OCI-LY3 (cell line): ENCODE measurements around the gene LRRC31.

Experiments
- EZH2phosphoT487 ChIP-seq: fragments of 200-600 bp; shearing (Covaris generic); IDR thresholded peaks from 2 replicates; pipeline ENCODE4 v1.6.1; 2018; ENCODE audit warnings: antibody characterized with exemption, mixed run types, low read depth
- TF ChIP-seq, protein P1 (sequence below): fragments of 200-600, 300-600 bp; sonication (generic); IDR thresholded peaks from 2 replicates; pipeline ENCODE4 v1.5.1; 2014; ENCODE audit warnings: antibody characterized with exemption, low read length, low read depth

- TF ChIP-seq, protein P1, sequence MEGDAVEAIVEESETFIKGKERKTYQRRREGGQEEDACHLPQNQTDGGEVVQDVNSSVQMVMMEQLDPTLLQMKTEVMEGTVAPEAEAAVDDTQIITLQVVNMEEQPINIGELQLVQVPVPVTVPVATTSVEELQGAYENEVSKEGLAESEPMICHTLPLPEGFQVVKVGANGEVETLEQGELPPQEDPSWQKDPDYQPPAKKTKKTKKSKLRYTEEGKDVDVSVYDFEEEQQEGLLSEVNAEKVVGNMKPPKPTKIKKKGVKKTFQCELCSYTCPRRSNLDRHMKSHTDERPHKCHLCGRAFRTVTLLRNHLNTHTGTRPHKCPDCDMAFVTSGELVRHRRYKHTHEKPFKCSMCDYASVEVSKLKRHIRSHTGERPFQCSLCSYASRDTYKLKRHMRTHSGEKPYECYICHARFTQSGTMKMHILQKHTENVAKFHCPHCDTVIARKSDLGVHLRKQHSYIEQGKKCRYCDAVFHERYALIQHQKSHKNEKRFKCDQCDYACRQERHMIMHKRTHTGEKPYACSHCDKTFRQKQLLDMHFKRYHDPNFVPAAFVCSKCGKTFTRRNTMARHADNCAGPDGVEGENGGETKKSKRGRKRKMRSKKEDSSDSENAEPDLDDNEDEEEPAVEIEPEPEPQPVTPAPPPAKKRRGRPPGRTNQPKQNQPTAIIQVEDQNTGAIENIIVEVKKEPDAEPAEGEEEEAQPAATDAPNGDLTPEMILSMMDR = no peak
- no peak for TF ChIP-seq EZH2phosphoT487
These were observed 51.4 kb downstream of the LRRC31 start for GRCh38 chr3:169818316-169818715.
